D341Med (cell line): Measurements from ENCODE around the gene ANKZF1.
A peak's percentile ranks its signal among the peaks of the same experiment; 100 is the strongest.
"Not testable (repeated sequence)": the region's sequence is repeated elsewhere in the genome, so short reads cannot be mapped to it uniquely, and the experiment has no call there.

ENCODE experiments used
- DNase-seq: peaks from one replicate; pipeline ENCODE4 v3.0.0; 2012; ENCODE audit warnings: low spot score

ANKZF1 gene, protein sequence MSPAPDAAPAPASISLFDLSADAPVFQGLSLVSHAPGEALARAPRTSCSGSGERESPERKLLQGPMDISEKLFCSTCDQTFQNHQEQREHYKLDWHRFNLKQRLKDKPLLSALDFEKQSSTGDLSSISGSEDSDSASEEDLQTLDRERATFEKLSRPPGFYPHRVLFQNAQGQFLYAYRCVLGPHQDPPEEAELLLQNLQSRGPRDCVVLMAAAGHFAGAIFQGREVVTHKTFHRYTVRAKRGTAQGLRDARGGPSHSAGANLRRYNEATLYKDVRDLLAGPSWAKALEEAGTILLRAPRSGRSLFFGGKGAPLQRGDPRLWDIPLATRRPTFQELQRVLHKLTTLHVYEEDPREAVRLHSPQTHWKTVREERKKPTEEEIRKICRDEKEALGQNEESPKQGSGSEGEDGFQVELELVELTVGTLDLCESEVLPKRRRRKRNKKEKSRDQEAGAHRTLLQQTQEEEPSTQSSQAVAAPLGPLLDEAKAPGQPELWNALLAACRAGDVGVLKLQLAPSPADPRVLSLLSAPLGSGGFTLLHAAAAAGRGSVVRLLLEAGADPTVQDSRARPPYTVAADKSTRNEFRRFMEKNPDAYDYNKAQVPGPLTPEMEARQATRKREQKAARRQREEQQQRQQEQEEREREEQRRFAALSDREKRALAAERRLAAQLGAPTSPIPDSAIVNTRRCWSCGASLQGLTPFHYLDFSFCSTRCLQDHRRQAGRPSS

DNA sequence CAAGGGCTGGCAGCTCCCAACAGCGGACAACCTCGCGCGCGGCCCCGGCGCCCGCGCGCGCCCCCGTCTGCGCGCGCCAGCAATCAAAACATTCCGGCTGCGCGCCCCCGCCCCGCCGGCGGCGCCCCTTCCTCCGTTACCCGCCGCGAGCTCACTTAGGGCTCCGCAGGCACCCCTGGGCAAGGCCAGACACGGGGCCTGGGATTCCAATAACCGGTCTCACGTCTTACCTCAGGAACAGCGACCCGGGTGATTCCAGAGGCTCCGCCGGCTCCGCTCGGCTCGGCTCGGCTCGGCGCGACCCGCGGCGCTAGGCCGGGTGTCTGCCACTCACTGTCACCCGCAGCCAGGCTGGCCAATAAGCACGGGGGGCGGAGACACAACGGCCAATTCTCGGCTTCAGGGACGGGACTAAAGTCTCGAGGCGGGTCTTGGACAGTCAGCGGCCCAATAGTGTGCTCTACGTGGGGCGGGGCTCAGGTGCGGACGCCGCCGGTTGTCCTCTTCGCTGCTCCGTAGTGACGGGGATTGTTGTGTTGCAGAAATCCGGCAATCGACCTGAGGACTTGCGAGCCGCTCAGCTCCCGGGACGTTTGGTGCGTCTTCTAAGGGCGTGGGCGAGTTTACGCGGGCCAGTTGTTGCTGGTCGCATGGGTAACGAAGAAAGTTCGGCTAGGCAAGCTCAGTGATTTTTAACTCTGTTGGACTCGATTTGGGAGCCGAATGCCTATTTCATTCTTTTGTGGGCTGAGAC is at the start of gene ANKZF1, which contains the start of gene ATG9A:
TSS of gene ANKZF1 (plus strand) at position 502 of the 754 bp plus-strand sequence. CDS start 452 bp downstream, outside the sequence.
TSS of gene ATG9A (minus strand) at position 332 of the 754 bp plus-strand sequence. CDS start 1,612 bp downstream, outside the sequence.
- DNase-seq: peak; percentile 95

DNA sequence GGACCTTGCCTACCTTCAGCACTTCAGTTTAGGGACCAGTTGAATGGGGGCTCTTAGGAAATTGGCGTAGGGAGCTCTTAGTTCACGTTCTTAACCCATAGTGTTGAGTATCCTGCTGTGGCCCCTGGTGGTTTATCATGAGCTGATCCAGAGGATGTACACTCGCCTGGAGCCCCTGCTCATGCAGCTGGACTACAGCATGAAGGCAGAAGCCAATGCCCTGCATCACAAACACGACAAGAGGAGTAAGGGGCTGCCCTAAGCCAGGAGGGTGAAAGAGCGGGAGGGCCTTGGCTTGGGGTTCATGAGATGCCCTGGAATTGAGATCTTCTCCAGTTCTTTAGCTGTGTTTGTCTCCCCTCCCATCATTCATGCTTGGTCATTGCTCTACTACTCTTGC is 48.6 kb upstream of the ANKZF1 start:
- DNase-seq: no peak

DNA sequence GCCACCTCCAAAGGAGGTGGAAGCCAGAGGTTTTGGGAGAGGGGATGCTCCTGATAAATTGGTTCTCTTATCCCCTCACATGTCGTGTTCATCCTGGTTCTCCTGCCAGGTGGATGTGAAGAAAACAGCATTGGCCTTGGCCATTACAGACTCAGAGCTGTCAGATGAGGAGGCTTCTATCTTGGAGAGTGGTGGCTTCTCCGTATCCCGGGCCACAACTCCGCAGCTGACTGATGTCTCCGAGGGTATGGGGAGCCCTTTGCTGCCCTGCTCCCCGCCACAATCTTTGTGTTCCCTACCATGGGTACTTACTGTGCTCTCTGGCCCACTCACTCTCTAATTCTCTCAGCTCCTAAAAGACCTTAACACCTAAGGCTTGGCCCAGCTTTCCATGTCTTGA is 48.1 kb upstream of the ANKZF1 start:
- DNase-seq: no peak

DNA sequence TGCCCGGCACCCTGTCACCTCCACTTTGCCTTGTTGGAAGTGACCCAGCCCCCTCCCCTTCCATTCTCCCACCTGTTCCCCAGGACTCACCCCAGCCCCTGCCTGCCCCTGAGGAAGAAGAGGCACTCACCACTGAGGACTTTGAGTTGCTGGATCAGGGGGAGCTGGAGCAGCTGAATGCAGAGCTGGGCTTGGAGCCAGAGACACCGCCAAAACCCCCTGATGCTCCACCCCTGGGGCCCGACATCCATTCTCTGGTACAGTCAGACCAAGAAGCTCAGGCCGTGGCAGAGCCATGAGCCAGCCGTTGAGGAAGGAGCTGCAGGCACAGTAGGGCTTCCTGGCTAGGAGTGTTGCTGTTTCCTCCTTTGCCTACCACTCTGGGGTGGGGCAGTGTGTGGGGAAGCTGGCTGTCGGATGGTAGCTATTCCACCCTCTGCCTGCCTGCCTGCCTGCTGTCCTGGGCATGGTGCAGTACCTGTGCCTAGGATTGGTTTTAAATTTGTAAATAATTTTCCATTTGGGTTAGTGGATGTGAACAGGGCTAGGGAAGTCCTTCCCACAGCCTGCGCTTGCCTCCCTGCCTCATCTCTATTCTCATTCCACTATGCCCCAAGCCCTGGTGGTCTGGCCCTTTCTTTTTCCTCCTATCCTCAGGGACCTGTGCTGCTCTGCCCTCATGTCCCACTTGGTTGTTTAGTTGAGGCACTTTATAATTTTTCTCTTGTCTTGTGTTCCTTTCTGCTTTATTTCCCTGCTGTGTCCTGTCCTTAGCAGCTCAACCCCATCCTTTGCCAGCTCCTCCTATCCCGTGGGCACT is 47.1 kb upstream of the ANKZF1 start:
- DNase-seq: no peak

DNA sequence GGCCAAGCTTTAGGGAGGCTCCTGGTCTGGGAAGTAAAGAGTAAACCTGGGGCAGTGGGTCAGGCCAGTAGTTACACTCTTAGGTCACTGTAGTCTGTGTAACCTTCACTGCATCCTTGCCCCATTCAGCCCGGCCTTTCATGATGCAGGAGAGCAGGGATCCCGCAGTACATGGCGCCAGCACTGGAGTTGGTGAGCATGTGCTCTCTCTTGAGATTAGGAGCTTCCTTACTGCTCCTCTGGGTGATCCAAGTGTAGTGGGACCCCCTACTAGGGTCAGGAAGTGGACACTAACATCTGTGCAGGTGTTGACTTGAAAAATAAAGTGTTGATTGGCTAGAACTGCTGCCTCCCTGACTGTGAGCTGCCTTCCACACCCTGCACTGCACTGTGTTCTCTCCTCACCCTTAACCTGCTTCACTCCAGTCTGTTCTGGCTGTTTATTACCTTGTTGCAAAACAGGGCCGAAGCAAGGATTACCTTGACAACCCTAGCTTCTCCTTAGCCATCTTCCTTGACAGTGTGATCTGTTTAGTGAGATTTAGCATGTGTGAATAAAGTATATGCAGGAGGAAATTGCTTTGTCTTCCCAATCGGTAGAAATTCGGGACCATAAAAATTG is 46.3 kb upstream of the ANKZF1 start:
- DNase-seq: no peak

DNA sequence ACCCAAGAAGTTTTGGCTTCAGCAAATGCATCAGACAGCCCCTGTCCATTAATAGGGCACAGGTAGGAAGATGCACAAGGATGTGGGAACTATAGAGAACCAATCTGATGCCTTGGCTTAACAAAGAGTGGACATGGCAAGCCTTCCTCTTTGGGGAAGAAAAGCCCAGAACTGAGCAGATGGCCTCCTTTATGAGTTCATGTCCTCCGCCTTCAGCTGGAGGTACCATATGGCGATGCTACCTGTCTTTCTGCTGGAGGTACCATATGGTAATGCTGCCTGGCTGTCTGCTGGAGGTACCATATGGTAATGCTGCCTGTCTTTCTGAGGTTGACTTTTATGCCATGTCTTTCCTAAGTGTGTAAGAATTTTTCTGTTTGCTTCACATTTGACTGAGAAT is 45.5 kb upstream of the ANKZF1 start:
- DNase-seq: no peak

DNA sequence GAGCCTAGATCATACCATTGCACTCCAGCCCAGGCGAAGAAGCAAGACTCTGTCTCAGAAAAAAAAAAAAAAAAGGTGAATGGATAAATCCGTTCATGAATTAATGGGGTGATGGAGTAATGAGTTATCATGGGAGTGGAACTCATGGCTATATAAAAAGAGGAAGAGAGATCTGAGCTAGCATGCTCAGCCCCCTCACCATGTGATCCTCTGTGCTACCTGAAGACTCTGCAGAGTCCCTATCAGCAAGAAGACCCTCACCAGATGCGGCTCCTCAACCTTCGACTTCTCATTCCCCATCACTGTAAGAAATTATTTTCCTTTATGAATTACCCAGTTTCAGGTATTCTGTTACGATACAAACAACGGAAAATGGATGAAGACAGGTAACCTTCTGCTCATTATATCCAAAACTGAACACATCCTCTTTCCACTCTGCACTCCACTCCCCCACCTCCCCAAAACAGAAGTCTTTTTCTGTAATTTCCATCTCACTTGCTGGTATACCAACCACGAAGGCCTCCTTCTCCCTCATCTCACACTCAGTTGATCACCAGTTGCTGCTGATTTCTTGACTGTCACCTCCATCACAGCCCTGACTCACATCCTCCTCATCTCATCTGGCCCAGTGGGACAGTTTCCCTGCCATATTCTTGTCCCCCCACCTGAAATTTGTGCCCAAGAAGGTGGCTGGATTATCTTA is 42.7 kb upstream of the ANKZF1 start:
- no peak for DNase-seq

DNA sequence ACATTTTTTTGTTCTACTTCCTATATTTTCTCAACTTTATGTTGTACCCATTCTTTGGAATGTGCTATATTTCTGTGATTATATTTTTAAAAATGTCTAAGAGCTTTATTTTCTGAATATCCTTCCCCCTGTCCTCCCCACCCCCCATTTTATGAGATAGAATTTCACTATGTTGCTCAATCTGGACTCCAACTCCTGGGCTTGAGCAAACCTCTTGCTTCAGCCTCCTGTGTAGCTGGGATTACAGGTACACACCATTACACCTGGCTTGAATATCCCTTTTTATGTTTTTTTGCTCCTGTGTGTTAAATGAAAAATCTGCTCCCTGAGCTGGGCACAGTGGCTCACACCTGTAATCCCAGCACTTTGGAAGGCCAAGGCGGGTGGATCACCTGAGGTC is 32.2 kb upstream of the ANKZF1 start:
- DNase-seq: no peak

DNA sequence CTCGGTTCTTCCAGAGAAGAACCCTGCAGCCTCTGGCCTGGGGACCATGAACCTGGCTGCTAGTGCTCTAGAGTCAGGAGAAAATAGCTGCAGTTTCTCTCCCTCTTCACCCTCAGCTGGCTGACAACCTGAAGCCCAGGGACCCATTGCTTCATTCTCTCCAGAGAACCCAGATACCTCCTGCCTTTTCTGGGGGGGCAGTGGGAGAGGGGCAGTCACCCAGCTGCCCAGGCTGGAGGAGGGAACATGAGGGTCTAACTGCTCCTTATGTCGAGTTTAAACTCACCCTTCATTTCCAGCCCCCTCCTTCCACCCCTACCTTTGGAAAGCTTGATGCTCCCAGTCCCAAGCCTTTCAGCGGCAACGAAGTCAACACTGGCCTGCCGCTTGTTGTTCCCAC is 30.6 kb upstream of the ANKZF1 start:
- no peak for DNase-seq

DNA sequence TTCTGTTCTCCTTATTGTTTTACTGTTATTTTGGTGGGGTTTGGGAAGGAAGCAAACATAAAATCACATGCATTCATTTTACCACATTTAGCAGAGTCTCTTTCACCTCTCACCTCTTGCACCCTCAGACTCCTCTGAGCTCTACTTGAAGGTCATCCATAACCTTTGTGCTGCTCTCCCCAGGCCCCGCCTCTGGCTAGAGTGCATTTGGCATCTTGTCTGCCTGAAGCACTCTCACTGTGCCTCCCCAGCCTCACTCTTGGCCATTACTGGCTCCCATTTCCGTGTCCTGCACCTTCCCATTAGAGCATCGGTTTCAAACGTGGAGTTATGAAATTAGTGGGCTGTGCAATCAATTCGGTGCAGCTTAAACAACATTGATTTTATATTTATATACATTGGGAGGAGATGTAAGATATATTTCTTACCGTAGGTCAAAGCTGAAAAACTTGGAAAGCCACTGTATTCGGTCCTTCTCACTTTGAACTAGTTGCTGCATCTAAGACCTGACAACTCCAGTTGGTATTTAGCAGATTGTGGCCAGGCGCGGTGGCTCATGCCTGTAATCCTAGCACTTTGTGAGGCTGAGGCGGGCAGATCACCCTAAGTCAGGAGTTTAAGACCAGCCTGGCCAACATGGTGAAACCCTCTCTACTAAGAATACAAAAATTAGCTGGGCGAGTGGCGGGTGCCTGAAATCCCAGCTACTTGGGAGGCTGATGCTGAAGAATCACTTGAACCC is 30.0 kb upstream of the ANKZF1 start:
- DNase-seq: no peak

DNA sequence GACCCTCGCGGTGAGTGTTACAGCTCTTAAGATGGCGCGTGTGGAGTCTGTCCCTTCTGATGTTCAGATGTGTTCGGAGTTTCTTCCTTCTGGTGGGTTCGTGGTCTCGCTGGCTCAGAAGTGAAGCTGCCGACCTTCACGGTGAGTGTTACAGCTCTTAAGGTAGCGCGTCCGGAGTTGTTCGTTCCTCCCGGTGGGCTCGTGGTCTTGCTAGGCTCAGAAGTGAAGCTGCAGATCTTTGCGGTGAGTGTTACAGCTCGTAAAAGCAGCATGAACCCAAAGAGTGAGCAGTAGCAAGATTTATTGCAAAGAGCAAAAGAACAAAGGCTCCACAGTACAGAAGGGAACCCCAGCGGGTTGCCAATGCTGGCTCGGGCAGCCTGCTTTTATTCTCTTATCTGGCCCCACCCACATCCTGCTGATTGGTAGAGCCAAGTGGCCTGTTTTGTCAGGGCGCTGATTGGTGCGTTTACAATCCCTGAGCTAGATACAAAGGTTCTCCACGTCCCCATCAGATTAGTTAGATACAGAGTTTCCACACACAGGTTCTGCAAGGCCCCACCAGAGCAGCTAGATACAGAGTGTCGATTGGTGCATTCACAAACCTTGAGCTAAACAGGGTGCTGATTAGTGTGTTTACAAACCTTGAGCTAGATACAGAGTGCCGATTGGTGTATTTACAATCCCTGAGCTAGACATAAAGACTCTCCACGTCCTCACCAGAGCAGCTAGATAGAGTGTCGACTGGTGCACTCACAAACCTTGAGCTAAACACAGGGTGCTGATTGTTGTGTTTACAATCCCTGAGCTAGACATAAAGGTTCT is 28.9 kb upstream of the ANKZF1 start:
- not testable (repeated sequence) for DNase-seq

DNA sequence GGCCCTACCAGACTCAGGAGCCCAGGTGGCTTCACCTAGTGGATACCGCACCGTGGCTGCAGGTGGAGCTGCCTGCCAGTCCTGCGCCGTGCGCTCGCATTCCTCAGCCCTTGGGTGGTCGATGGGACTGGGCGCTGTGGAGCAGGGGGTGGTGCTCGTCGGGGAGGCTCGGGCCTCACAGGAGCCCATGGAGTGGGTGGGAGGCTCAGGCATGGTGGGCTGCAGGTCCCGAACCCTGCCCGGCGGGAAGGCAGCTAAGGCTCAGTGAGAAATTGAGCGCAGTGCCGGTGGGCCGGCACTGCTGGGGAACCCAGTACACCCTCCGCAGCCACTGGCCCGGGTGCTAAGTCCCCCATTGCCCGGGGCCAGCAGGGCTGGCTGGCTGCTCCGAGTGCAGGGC is 28.3 kb upstream of the ANKZF1 start:
- DNase-seq: not testable (repeated sequence)

DNA sequence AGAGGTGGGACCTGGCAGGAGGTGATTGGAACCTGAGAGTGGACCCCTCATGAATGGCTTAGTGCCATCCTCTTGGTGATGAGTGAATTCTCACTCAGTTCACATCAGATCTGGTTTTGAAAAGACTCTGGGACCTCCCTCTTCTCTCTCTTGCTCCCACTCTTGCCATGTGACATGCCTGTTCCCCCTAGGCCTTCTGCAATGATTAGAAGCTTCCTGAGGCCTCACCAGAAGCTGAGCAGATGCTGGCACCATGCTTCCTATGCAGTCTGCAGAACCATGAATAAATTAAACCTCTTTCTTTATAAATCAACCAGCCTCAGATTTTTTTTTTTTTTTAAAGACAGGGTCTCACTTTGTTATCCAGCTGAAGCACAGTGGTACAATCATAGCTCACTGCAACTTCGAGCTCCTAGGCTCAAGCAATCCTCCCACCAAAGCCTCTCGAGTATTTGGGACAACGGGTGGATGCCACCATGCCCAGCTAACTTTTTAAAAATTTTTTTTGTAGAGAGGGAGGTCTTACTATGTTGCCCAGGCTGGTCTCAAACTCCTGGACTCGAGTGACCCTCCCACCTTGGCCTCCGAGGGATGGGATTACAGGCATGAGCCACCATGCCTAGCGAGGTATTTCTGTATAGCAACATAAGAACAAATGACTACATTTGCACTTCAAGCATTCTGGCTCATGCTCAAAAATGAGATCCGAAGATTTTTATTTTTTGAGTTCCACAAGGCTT is 25.0 kb upstream of the ANKZF1 start:
- DNase-seq: no peak

DNA sequence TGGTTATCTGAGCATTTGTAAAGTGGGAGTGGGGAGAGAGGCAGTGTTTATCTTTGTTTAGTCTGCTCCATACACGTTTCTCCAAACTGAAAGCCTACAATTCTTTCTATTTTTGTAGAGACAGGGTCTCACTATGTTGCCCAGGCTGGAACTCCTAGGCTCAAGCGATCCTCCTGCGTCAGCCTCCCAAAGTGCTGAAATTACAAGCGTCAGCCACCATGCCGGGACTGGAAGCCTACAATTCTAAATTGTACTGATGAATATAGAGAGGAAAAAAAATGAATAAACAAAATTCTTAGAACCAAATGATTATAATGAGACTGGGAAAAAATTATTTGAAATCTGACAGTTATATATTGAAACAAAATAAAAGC is 24.5 kb upstream of the ANKZF1 start:
- DNase-seq: no peak

DNA sequence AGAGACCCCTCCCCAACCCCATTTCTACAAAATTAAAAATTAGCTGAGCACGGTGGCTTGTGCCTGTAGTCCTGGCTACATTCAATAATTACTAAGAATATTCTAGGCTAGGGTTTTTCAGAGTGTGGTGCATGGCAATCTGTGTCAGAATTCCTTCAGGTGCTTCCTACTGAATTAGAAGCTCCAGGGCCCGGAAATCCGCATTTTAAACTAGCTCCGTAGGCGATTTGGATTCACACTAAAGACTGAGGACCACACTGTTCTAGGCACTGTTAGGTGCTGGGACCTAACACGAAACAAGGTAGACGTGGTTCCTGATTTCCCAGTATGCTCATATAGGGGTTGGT is 23.7 kb upstream of the ANKZF1 start:
- no peak for DNase-seq

DNA sequence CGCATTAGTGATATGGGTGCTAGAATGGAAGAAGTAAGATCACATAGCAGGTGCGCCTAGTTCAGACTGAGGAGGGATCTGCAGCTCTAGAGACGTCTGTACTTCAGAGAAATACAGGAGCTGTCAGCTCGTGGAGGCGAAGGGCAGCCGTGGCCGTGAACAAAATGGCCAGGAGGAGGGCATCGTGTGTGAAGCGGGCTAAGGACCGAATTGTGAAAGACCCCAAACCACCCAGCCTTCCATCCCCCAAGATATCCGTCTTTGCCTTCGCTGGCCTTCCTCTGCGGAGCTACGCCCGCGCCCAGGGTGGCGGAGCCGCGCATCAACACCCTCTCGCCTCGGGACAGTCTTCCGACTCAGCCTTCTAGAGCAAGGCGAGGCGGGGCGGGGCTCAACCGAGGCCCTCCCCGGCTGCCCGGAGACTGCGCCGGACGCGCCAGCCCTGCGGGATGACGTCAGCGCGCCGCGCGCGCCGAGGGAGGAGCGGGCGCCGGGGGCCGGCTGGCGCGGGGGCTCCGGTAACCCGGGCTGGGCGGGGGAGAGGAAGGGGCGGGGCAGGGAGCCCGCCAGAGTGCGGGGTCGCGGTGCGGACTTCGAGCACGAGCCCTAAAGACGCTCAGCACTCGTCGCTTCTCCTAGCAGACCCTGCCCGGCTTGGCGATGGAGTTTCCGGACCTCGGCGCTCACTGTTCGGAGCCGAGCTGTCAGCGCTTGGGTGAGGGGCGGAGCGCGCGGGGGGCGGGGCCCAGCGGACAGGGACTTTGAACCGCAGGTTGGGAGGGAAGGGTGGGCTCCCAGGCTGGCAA is 23.1 kb upstream of the ANKZF1 start, which contains the start of gene ZFAND2B:
TSS of gene ZFAND2B (plus strand) at position 455 of the 806 bp plus-strand sequence. CDS start at position 661, 206 bp downstream.
- DNase-seq: peak; percentile 98

DNA sequence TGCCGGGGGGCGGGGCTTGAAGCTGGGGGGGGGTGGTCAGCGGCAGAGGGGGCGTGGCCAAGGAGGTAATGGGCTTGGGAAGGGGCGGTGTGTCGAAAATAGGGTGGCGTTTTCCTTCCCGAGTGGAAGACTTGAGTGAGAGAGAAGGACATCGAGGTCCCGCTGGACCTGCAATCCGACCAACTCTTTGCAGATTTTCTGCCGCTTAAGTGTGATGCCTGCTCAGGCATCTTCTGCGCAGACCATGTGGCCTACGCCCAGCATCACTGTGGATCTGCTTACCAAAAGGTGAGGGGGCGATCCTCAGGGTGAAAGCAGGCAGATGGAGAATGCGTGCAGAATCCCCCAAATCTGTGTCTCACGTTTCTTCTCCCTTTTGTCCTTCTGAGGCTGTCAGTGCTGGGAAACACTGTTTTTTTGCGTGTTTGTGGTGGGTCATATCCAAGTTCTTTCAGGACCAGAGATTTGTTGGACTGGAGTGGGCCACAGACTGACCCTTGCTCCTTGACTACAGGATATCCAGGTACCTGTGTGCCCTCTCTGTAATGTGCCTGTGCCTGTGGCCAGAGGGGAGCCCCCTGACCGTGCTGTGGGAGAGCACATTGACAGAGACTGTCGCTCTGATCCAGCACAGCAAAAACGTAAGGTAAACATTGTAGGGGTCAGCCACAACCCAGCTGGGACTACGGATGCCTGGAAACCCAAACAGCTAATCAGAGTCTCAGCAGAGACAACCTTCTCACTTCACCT is 22.3 kb upstream of the ANKZF1 start:
- DNase-seq: no peak
